Fibroblast of villous mesenchyme (primary cell): ENCODE data around the gene GGT5. TPM values are rescaled to one million over a fixed set of nuclear protein-coding genes. Genes with fewer than 3 reads are reported as not detected.
A peak's percentile ranks its signal among the peaks of the same experiment; 100 is the strongest.
"Not testable (repeated sequence)": the region's sequence is repeated elsewhere in the genome, so short reads cannot be mapped to it uniquely, and the experiment has no call there.

Experiments
- DNase-seq: peaks from one replicate; pipeline ENCODE4 v3.0.0-alpha.2; 2010; ENCODE audit warnings: low read depth
- H3K4me3 ChIP-seq: 2 replicates; pipeline ENCODE4 v1.5.1; 2011; ENCODE audit warnings: low read depth, mild to moderate bottlenecking, low read length
- total RNA-seq: library from RNA; depleted of rRNA; stranded (reverse); fragments of >200 nt; gene quantifications from 2 replicates; pipeline ENCODE4 v1.2.3, GENCODE V29; 2012
- TF ChIP-seq, protein P1 (sequence below): IDR thresholded peaks from 2 replicates; pipeline ENCODE4 v1.5.1; 2012; ENCODE audit warnings: low read depth, mild to moderate bottlenecking, low read length; ENCODE audit not compliant: insufficient read depth

The GGT5 gene
- total RNA-seq, 1 donor = 2.2 TPM

DNA sequence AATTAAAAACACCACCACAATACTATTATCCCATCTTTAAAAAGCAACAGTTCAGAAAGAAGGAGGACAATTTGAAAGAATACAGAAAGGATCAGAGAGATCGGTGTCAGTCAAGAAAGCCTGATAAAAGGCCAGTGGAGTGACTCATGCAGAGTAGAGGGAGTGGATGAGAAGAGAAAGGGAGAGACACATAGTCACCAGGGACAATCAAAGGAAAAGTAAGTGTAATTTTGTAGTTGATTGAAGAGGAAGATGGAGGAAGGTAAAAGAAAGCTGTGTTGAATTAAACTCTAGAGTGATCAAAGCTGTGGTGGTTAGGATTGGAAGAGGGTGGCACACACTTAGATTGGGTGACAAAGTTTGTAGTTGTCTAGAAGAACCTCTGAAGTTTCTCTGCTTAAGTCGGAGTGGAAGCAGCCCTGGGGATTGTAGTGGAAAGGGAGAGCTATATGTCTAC lies 39.9 kb upstream of the GGT5 start:
- no peak for DNase-seq
- TF ChIP-seq, protein P1, sequence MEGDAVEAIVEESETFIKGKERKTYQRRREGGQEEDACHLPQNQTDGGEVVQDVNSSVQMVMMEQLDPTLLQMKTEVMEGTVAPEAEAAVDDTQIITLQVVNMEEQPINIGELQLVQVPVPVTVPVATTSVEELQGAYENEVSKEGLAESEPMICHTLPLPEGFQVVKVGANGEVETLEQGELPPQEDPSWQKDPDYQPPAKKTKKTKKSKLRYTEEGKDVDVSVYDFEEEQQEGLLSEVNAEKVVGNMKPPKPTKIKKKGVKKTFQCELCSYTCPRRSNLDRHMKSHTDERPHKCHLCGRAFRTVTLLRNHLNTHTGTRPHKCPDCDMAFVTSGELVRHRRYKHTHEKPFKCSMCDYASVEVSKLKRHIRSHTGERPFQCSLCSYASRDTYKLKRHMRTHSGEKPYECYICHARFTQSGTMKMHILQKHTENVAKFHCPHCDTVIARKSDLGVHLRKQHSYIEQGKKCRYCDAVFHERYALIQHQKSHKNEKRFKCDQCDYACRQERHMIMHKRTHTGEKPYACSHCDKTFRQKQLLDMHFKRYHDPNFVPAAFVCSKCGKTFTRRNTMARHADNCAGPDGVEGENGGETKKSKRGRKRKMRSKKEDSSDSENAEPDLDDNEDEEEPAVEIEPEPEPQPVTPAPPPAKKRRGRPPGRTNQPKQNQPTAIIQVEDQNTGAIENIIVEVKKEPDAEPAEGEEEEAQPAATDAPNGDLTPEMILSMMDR = no peak
- H3K4me3 ChIP-seq = no peak overlapping the region

DNA sequence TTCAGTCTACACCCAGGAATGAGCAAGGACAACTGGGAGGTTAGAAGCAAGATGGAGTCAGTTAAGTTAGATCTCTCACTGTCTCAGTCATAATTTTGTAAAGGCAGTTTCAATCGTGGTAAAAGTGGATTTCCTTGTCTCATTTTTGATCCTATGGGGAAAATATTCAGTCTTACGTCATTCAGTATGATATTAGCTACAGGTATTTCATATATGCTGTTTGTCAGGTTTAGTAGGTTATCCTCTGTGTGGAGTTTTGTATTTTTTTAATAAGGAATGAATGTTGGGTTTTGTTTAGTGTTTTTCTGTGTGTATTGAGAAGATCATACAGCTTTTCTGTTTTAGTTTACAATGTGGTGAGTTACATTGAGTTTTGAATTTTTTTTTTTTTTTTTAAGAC lies 37.5 kb upstream of the GGT5 start:
- no peak overlapping the region for H3K4me3 ChIP-seq
- TF ChIP-seq, protein P1 = no peak
- no peak for DNase-seq

DNA sequence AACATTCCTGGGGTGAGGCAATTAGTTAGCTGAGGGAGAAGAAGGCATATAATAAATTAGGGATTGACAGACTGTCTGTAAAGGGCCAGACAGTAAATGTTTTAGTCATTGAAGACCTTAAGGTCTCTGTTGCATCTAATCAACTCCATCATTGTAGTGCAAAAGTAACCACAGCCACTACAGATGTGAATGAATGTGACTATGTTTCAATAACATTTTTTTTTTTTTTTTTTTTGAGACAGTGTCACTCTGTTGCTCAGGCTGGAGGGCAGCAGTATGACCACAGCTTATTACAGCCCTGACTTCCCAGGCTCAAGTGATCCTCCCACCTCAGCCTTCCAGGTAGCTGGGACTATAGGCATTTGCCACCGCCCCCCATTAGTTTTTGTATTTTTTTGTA lies 35.5 kb upstream of the GGT5 start:
- not testable (repeated sequence) for DNase-seq, H3K4me3 ChIP-seq

DNA sequence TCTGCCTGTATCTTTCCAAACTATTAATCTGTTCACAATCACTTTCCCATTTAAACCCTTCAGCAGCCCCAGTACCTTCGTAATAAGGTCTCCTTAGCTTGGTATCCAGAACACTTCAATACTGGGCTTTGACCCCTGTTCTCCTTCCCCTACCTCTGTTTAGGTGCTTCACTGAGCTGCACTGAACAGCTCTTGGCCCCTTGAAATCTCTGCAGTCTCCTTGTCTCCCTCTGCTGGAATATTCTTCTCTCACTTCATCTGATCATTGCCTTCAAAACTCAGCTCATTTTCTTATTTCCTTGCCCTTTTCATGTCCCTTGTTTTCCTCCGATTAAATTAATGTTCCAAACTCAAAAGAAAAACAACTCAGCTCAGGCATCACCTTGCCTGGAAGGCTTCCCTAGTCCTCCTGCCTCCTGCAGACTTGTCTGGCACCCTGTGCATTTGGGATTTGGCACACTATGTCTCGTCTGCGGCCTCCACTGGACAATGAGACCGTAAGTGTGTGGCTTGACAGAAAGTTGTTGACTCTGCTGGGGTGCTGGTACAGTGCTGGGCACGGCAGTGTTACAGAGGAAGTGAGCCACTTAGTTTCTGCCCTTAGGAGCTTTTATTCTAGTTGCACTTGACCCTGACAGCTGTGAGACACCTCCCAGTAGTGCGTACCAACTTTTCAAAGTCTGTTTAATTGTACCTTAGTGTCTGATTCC lies 30.0 kb upstream of the GGT5 start:
- not testable (repeated sequence) for H3K4me3 ChIP-seq, DNase-seq
- TF ChIP-seq, protein P1 = peak; percentile 20

DNA sequence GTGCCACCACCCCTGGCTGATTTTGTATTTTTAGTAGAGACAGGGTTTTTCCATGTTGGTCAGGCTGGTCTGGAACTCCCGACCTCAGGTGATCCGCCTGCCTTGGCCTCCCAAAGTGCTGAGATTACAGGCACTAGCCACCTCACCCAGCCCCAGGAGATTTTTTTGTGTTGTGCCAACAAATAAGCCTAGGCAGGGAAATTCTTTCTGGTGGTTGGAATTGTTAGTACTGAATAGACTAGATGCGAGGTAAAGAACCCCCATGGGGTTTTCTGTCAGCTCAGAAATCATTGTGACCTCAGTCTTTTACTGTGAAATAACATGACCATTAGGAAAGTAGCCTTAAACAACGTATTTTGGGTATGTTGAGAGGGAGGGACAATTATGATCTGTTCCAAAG lies 29.0 kb upstream of the GGT5 start:
- not testable (repeated sequence) for DNase-seq

DNA sequence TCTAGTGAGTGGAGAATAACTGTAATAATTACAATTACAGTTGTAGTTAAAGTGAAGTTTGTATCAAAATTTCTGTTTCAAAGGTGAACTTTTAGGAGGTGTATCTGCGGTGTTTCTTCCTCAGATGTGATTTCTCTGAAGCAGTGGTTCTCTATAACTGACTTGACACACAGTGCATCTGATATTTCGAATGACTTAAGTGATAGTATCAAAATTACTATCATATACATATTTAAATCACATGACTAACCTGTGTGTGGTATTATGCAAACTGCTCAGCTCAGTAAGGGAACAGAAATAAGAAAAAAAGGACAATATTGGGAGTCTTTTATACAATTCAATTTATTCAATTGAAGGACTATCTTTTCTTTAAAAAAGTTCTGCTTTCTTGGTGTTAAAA lies 28.1 kb upstream of the GGT5 start:
- not testable (repeated sequence) for H3K4me3 ChIP-seq

More for the DNA sequence above, 29.0 kb upstream of the GGT5 start:
- not testable (repeated sequence) for H3K4me3 ChIP-seq

DNA sequence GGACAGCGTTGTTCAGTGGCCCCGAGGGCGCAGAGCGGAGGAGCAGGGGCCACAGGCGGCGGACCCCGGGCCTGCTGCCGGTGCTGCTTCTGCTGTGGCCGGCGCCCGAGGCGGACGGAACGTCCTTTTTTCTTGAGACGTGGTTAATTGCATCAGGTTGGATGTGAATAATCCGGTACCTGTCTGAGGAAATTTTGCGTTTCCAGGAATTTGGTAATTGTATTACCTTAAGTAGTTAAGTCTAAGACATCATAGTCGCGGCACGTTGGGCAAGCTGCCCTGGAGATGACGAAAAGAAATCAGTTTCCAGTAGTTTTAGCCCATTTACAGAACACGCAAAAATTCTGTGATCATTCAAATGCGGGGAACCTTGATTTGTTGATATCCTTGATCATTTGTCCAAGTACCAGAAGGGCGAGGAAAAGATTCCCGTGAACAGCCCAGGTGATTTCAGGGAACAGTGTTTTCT lies 26.5 kb upstream of the GGT5 start:
- peak; percentile 32 for DNase-seq

More for the DNA sequence above, 28.1 kb upstream of the GGT5 start:
- DNase-seq = not testable (repeated sequence)

DNA sequence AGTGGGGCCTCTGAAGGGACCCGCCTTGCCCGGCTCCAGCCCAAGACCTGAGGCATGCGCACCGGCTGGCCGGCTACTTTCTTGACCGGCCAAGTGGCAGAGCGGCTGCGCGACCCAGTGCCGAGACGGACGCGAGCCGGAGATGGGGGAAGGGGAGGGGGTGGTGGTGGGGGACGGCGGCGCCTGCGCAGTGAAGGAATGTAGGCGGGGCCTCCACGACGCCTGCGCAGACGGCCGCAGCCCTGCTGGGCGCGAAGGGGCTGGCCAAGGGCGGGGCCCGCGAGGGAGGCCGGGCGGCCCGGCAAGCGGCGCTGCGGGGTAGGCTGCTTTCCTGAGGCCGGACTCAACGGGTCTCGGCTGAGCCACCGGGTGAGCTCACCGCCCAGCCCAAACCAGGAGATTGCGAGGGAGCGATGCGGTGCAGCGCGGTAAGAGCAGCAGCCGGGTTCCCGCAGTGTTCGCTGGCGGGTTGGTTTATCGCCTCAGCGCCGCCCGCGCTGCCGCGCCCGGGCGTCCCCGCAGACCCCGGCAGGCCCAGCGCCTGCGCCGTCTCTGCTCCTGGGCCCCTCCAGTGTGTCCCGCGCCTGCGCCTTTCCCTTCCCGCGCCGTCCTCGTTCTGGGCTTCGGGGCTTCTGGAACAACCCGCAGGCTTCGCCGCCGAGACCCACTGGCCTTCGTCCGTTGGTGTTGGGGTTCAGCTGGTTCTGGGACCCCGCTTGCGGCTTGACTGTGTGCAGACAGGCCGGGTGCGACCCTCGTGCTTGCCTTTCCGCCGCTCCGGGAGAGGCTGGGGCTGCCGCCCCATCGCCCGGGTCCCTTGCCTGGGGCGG lies 25.9 kb upstream of the GGT5 start, which contains the start of gene SPECC1L:
Gene SPECC1L, plus strand, starts transcription at position 276 of the 830 bp plus-strand sequence. CDS start 31,401 bp downstream, outside the sequence.
- TF ChIP-seq, protein P1 = peak; percentile 11
- H3K4me3 ChIP-seq = peak within 1 kb of the TSS; percentile 98
- peak; percentile 94 for DNase-seq

More for the DNA sequence above, 26.5 kb upstream of the GGT5 start:
- peak overlapping the region; percentile 98 for H3K4me3 ChIP-seq
- TF ChIP-seq, protein P1 = no peak

DNA sequence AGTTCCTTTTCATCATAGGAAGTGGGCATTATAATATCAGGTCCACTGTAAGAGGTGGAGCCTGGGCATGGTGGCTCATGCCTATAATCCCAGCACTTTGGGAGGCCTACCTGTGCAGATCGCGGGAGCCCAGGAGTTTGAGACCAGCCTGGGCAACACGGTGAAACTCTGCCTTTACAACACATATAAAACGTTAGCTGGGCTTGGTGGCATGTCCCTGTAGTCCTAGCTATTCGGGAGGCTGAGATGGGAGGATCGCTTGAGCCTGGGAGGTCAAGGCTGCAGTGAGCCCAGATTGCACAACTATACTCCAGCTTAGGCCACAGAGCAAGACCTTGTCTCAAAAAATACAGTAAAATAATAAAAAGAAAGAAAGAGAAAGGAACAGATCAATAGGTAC lies 21.6 kb upstream of the GGT5 start:
- H3K4me3 ChIP-seq, DNase-seq: not testable (repeated sequence)
